Colonic mucosa (tissue), 4 donors: ENCODE measurements around the gene DIP2C. TPM values are rescaled to one million over a fixed set of nuclear protein-coding genes. Genes with fewer than 3 reads are reported as not detected.

Experiments used
- DNase-seq: peaks from one replicate; pipeline ENCODE4 v3.0.0-alpha.2; 2020
- H3K27ac ChIP-seq: fragments of 200-600 bp; one replicate; pipeline ENCODE4 v1.8.0; 2021
- H3K27me3 ChIP-seq: fragments of 200-600 bp; one replicate; pipeline ENCODE4 v1.8.0; 2021
- H3K36me3 ChIP-seq: fragments of 200-600 bp; one replicate; pipeline ENCODE4 v1.8.0; 2021
- H3K4me1 ChIP-seq: fragments of 200-600 bp; one replicate; pipeline ENCODE4 v1.8.0; 2021; ENCODE audit warnings: mild to moderate bottlenecking
- H3K4me3 ChIP-seq: fragments of 200-600 bp; one replicate; pipeline ENCODE4 v1.8.0; 2021
- H3K9ac ChIP-seq, 2 donors: one replicate each; pipeline ENCODE4 v1.7.0; 2013; ENCODE audit warnings: control low read depth in 2 of 2, low read depth in 2 of 2, low read length in 2 of 2
- H3K9me3 ChIP-seq: fragments of 200-600 bp; one replicate; pipeline ENCODE4 v1.8.0; 2021
- CTCF ChIP-seq: fragments of 200-600 bp; IDR thresholded peaks from one replicate; pipeline ENCODE4 v1.8.0; 2022; ENCODE audit warnings: antibody characterized with exemption, mild to moderate bottlenecking
- intact Hi-C: fragments of 100-400 bp; cut with DNase I; formaldehyde crosslinking; loops from one replicate; pipeline ENCODE4 v1.14.1; 2022
- total RNA-seq, 2 donors: library from RNA; stranded (reverse); fragmentation: NEBNext Ultra II Directional in 1 of 2; extraction: Animal tissue kit (Norgen Biotek cat#: 25700) in 1 of 2; gene quantifications; one replicate each; pipeline ENCODE4 v1.2.1, GENCODE V29; 2021
- donor health status: healthy.
- donor health status: DM: no; HTN: no; CAD: no.
- donor health status: DM: no; HTN: no; CAD: no.

DIP2C gene
- total RNA-seq, 2 donors from 2014 or later: 7.6 to 11.2 TPM

GRCh38 chr10:619710-620109, 69.8 kb downstream of the DIP2C start:
- H3K27ac ChIP-seq: no peak overlapping the region
- no peaks in the 10 kb centered on the region for H3K27me3 ChIP-seq
- no peak for TF ChIP-seq CTCF
- intact Hi-C loops: no loop called here
- H3K4me1 ChIP-seq: no peaks in the 10 kb centered on the region
- H3K9ac ChIP-seq: no peak overlapping the region
- no peaks in the 10 kb centered on the region for H3K9me3 ChIP-seq
- H3K4me3 ChIP-seq: no peak overlapping the region
- no peaks in the 10 kb centered on the region for H3K36me3 ChIP-seq
- DNase-seq: no peak

GRCh38 chr10:618229-618989, 71.1 kb downstream of the DIP2C start:
- no peak overlapping the region for H3K9ac ChIP-seq
- intact Hi-C loops: no loop called here
- no peak overlapping the region for H3K4me3 ChIP-seq
- no peaks in the 10 kb centered on the region for H3K27me3 ChIP-seq
- H3K27ac ChIP-seq: no peak overlapping the region
- no peaks in the 10 kb centered on the region for H3K9me3 ChIP-seq
- H3K36me3 ChIP-seq: no peaks in the 10 kb centered on the region
- DNase-seq: no peak
- no peaks in the 10 kb centered on the region for H3K4me1 ChIP-seq
- no peak for TF ChIP-seq CTCF

- Histone ChIP-seq H3K36me3 (no peaks in the 10 kb centered on the region), H3K4me1 (no peaks in the 10 kb centered on the region), H3K4me3 (no peak overlapping the region), H3K9ac (no peak overlapping the region), H3K9me3 (no peaks in the 10 kb centered on the region), H3K27me3 (no peaks in the 10 kb centered on the region), H3K27ac (no peak overlapping the region)
- TF ChIP-seq CTCF: no peak
- DNase-seq: no peak
- intact Hi-C loops: no loop called here
These were observed 72.0 kb downstream of the DIP2C start for GRCh38 chr10:617471-617870.

- Histone ChIP-seq H3K27me3 (no peaks in the 10 kb centered on the region), H3K36me3 (no peaks in the 10 kb centered on the region), H3K4me1 (no peaks in the 10 kb centered on the region), H3K27ac (no peak overlapping the region), H3K9me3 (no peaks in the 10 kb centered on the region), H3K4me3 (no peak overlapping the region), H3K9ac (no peak overlapping the region)
- DNase-seq: no peak
- no peak for TF ChIP-seq CTCF
- intact Hi-C loops: no loop called here
These were observed 73.8 kb downstream of the DIP2C start for GRCh38 chr10:615583-616152.

- DNase-seq: no peak
- Histone ChIP-seq H3K27me3 (no peaks in the 10 kb centered on the region), H3K9ac (no peak overlapping the region), H3K4me3 (no peak overlapping the region), H3K27ac (no peak overlapping the region), H3K4me1 (no peaks in the 10 kb centered on the region), H3K36me3 (no peaks in the 10 kb centered on the region), H3K9me3 (no peaks in the 10 kb centered on the region)
- intact Hi-C loops: no loop called here
- TF ChIP-seq CTCF: no peak
These were observed 74.5 kb downstream of the DIP2C start for GRCh38 chr10:614790-615582.
